ENCODE data around the gene TBC1D22A.
A peak's percentile ranks its signal among the peaks of the same experiment; 100 is the strongest.

Gene TBC1D22A

GRCh38 chr22:47149976-47150375, 387.5 kb downstream of the TBC1D22A start:
- no peak for DNase-seq

- no peak for DNase-seq
Measured at GRCh38 chr22:47150426-47150825, 388.0 kb downstream of the TBC1D22A start.

- no peak for DNase-seq
Measured at GRCh38 chr22:47151064-47151463, 388.6 kb downstream of the TBC1D22A start.

GRCh38 chr22:47151490-47151889, 389.0 kb downstream of the TBC1D22A start:
- no peak for DNase-seq

- DNase-seq: no peak
Measured at GRCh38 chr22:47152236-47152635, 389.8 kb downstream of the TBC1D22A start.

- no peak for DNase-seq
Measured at GRCh38 chr22:47152938-47153337, 390.5 kb downstream of the TBC1D22A start.

- no peak for DNase-seq
Measured at GRCh38 chr22:47153854-47154525, 391.5 kb downstream of the TBC1D22A start.

- DNase-seq: peak; percentile 66 to 78
Measured at GRCh38 chr22:47154621-47155081, 392.2 kb downstream of the TBC1D22A start.

- no peak for DNase-seq
Measured at GRCh38 chr22:47155131-47155885, 392.9 kb downstream of the TBC1D22A start.

GRCh38 chr22:47155912-47156311, 393.5 kb downstream of the TBC1D22A start:
- DNase-seq: no peak

GRCh38 chr22:47156352-47157092, 394.1 kb downstream of the TBC1D22A start:
- no peak for DNase-seq

GRCh38 chr22:47157093-47157420, 394.6 kb downstream of the TBC1D22A start:
- DNase-seq: no peak

GRCh38 chr22:47157486-47158270, 395.2 kb downstream of the TBC1D22A start:
- no peak for DNase-seq

- no peak for DNase-seq
Measured at GRCh38 chr22:47158457-47158856, 396.0 kb downstream of the TBC1D22A start.

- DNase-seq: no peak
Measured at GRCh38 chr22:47159592-47159991, 397.1 kb downstream of the TBC1D22A start.

- no peak for DNase-seq
Measured at GRCh38 chr22:47160141-47160541, 397.7 kb downstream of the TBC1D22A start.

- no peak for DNase-seq
Measured at GRCh38 chr22:47160781-47161520, 398.5 kb downstream of the TBC1D22A start.

GRCh38 chr22:47161631-47162030, 399.2 kb downstream of the TBC1D22A start:
- DNase-seq: no peak

- DNase-seq: no peak
Measured at GRCh38 chr22:47162865-47163264, 400.4 kb downstream of the TBC1D22A start.

- DNase-seq: no peak
Measured at GRCh38 chr22:47163481-47163855, 401.0 kb downstream of the TBC1D22A start.

GRCh38 chr22:47163856-47164513, 401.5 kb downstream of the TBC1D22A start:
- no peak for DNase-seq

Measured in NCI-H446 (cell line).